Mesothelial cell of epicardium (in vitro differentiated cells): ENCODE data around the gene IRX2. TPM values are rescaled to one million over a fixed set of nuclear protein-coding genes. Genes with fewer than 3 reads are reported as not detected.

Source experiments
- DNase-seq, 2 experiments: peaks; one replicate each; pipeline ENCODE4 v3.0.0; 2021; ENCODE audit warnings: low spot score in 2 of 2; ENCODE audit not compliant: unreplicated experiment in 2 of 2
- H3K27ac Mint-ChIP-seq: 2 replicates; pipeline ENCODE4 v1.8.0; 2021; ENCODE audit warnings: mixed read lengths
- H3K27me3 Mint-ChIP-seq: 2 replicates; pipeline ENCODE4 v1.8.0; 2021; ENCODE audit warnings: low read depth, mixed read lengths
- H3K36me3 Mint-ChIP-seq: 2 replicates; pipeline ENCODE4 v1.8.0; 2021; ENCODE audit warnings: mixed read lengths
- H3K4me1 Mint-ChIP-seq: 2 replicates; pipeline ENCODE4 v1.8.0; 2021; ENCODE audit warnings: mixed read lengths
- H3K4me3 Mint-ChIP-seq: 2 replicates; pipeline ENCODE4 v1.8.0; 2021; ENCODE audit warnings: mild to moderate bottlenecking, moderate library complexity, mixed read lengths
- H3K9me3 Mint-ChIP-seq: 2 replicates; pipeline ENCODE4 v1.8.0; 2021; ENCODE audit warnings: mixed read lengths
- CTCF ChIP-seq: fragments of 200-600 bp; sonication (generic); IDR thresholded peaks from one replicate; pipeline ENCODE4 v1.5.0; 2021; ENCODE audit warnings: antibody characterized with exemption; ENCODE audit not compliant: unreplicated experiment
- total RNA-seq: library from RNA; stranded (reverse); gene quantifications from 3 replicates; pipeline ENCODE4 v1.2.1, GENCODE V29; 2021

The IRX2 gene
- total RNA-seq, 1 donor from 2014 or later: 30.3 TPM

GRCh38 chr5:2699686-2700085 lies 51.8 kb downstream of the IRX2 start:
- Mint-ChIP-seq H3K36me3 (no peaks in the 10 kb centered on the region), H3K9me3 (no peaks in the 10 kb centered on the region), H3K4me1 (no peaks in the 10 kb centered on the region), H3K4me3 (no peak overlapping the region), H3K27ac (no peak overlapping the region), H3K27me3 (peaks cover 22% of the 10 kb centered on the region)
- TF ChIP-seq CTCF: no peak
- DNase-seq: no peak

GRCh38 chr5:2699231-2699630 lies 52.2 kb downstream of the IRX2 start:
- Mint-ChIP-seq H3K36me3 (no peaks in the 10 kb centered on the region), H3K27ac (no peak overlapping the region), H3K4me1 (no peaks in the 10 kb centered on the region), H3K4me3 (no peak overlapping the region), H3K27me3 (peaks cover 22% of the 10 kb centered on the region), H3K9me3 (no peaks in the 10 kb centered on the region)
- no peak for DNase-seq
- no peak for TF ChIP-seq CTCF

DNA sequence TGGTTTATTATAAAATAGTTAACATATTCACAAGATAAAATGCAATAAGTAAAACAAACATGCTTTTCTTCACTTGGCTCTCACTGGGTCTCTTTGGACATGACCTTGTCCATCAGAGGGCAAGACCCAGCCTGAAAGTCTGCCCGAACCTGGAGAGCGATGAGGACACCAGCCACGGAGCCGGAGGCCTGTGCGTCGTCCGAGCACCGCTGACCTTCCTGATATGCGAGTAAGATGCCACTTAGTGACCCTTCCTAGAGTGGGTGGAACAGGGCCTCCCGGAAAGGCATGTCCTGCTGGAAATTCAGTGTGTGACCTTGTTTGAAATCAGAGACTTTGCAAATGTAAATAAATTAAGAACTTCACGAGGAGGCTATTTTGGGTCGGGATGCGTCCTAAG lies 52.9 kb downstream of the IRX2 start:
- H3K27ac Mint-ChIP-seq: no peak overlapping the region
- no peak for TF ChIP-seq CTCF
- H3K4me1 Mint-ChIP-seq: no peaks in the 10 kb centered on the region
- H3K9me3 Mint-ChIP-seq: peaks cover 6% of the 10 kb centered on the region
- H3K36me3 Mint-ChIP-seq: no peaks in the 10 kb centered on the region
- DNase-seq: no peak
- H3K27me3 Mint-ChIP-seq: peaks cover 18% of the 10 kb centered on the region
- no peak overlapping the region for H3K4me3 Mint-ChIP-seq

DNA sequence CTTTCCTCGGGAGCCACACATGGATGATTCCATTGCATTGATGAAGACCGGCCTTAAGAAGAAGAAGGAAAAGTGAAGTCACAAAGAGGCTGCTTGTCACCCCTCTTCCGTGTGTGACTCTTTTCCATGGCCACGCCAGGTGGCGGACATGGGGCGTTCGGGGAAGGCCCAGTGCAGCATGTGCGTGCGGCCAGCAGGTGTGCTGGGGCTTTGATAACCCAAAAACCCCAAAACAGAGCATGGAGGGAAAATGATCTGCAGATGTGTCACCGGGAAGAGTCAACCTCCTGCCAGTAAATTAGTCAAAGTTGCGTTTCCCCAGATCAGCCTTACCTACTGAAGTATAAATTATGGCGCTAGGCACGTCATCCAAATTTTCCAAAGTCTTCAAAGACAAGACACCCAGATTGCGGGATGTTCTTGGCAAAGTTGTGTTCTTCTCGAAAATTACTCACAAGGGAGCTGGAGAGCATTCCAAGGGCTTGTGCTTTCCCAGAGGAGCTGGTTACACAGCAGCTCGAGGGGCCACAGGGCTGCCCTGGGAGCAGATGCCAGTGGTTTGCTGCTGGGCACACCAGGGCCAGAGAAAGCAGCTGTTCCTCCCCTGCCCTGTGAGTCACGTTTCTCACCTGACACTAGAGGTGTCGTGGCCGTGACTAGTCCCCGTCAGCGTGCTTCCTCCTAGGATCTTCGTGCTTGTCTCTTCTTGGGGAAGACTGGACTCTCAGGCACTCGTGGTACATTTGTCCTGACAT lies 53.9 kb downstream of the IRX2 start:
- peaks cover 12% of the 10 kb centered on the region for H3K9me3 Mint-ChIP-seq
- no peaks in the 10 kb centered on the region for H3K4me1 Mint-ChIP-seq
- H3K27ac Mint-ChIP-seq: no peak overlapping the region
- H3K36me3 Mint-ChIP-seq: no peaks in the 10 kb centered on the region
- TF ChIP-seq CTCF: no peak
- no peak overlapping the region for H3K4me3 Mint-ChIP-seq
- H3K27me3 Mint-ChIP-seq: peaks cover 16% of the 10 kb centered on the region
- DNase-seq: no peak

GRCh38 chr5:2697041-2697440 lies 54.4 kb downstream of the IRX2 start:
- H3K27me3 Mint-ChIP-seq: peaks cover 13% of the 10 kb centered on the region
- peaks cover 14% of the 10 kb centered on the region for H3K9me3 Mint-ChIP-seq
- no peak for TF ChIP-seq CTCF
- no peaks in the 10 kb centered on the region for H3K36me3 Mint-ChIP-seq
- no peaks in the 10 kb centered on the region for H3K4me1 Mint-ChIP-seq
- H3K27ac Mint-ChIP-seq: no peak overlapping the region
- no peak for DNase-seq
- H3K4me3 Mint-ChIP-seq: no peak overlapping the region
